Activated CD8-positive, alpha-beta T cell treated with anti-CD3 and anti-CD28 coated beads for 36 hours (primary cell): ENCODE results near the gene FAM13A. TPM values are rescaled to one million over a fixed set of nuclear protein-coding genes. Genes with fewer than 3 reads are reported as not detected.

Experiments used
- ATAC-seq: fragments of 200-7000 bp; cut with Tn5 transposase; one replicate; pipeline ENCODE4 v1.10.0; 2021; ENCODE audit warnings: mild to moderate bottlenecking, moderate library complexity
- CTCF ChIA-PET: fragments of 350-600 bp; sonication (Branson Sonifier 250); formaldehyde crosslinking; loops from one replicate; lab custom pipeline; 2021; ENCODE audit warnings: antibody characterized with exemption; lab: Charles Lee
- POLR2A ChIA-PET: fragments of 350-600 bp; sonication (Branson Sonifier 250); formaldehyde crosslinking; loops from one replicate; lab custom pipeline; 2021; ENCODE audit warnings: antibody characterized with exemption; lab: Charles Lee
- DNase-seq: peaks from one replicate; pipeline ENCODE4 v3.0.0-alpha.2; 2020
- H3K27ac Mint-ChIP-seq: one replicate; pipeline ENCODE4 v1.8.0; 2021; ENCODE audit warnings: mild to moderate bottlenecking, mixed read lengths
- H3K27me3 Mint-ChIP-seq: one replicate; pipeline ENCODE4 v1.8.0; 2021; ENCODE audit warnings: mixed read lengths
- H3K36me3 Mint-ChIP-seq: one replicate; pipeline ENCODE4 v1.8.0; 2021; ENCODE audit warnings: low read depth, mixed read lengths
- H3K4me1 Mint-ChIP-seq: one replicate; pipeline ENCODE4 v1.8.0; 2021; ENCODE audit warnings: low read depth, mixed read lengths
- H3K4me3 Mint-ChIP-seq: one replicate; pipeline ENCODE4 v1.8.0; 2021; ENCODE audit warnings: mild to moderate bottlenecking, moderate library complexity, mixed read lengths
- H3K9me3 Mint-ChIP-seq: one replicate; pipeline ENCODE4 v1.8.0; 2021; ENCODE audit warnings: mixed read lengths
- CTCF ChIP-seq: fragments of 200-600 bp; IDR thresholded peaks from one replicate; pipeline ENCODE4 v1.8.0; 2022; ENCODE audit warnings: antibody characterized with exemption, mild to moderate bottlenecking
- intact Hi-C: fragments of 100-400 bp; cut with micrococcal nuclease; formaldehyde crosslinking; loops from one replicate; pipeline ENCODE4 v1.10.0; 2022
- total RNA-seq, 2 experiments: library from RNA; stranded (reverse); gene quantifications; one replicate each; pipeline ENCODE4 v1.2.3, GENCODE V29; 2021

The FAM13A gene
- total RNA-seq, 2 experiments from 2014 or later, result 4.5 to 6.0 TPM

GRCh38 chr4:88722276-88722780, 334.7 kb downstream of the FAM13A start:
- peaks cover 9% of the 10 kb centered on the region for H3K9me3 Mint-ChIP-seq
- no peak for ATAC-seq
- no peak overlapping the region for H3K27ac Mint-ChIP-seq
- intact Hi-C loops, result no loop called here
- ChIA-PET CTCF (interaction anchor here (1.1 kb wide), 1 partner anchor 301 kb away, joined by 3 read pairs; no protein-coding TSS in a partner anchor), POLR2A (interaction anchor here (0.6 kb wide), 1 partner anchor 192 kb away, joined by 4 read pairs; no protein-coding TSS in a partner anchor)
- no peaks in the 10 kb centered on the region for H3K27me3 Mint-ChIP-seq
- no peak overlapping the region for H3K4me3 Mint-ChIP-seq
- H3K36me3 Mint-ChIP-seq, result peaks cover 22% of the 10 kb centered on the region
- TF ChIP-seq CTCF, result no peak
- no peak for DNase-seq
- no peaks in the 10 kb centered on the region for H3K4me1 Mint-ChIP-seq

- no peaks in the 10 kb centered on the region for H3K4me1 Mint-ChIP-seq
- intact Hi-C loops, result no loop called here
- H3K4me3 Mint-ChIP-seq, result no peak overlapping the region
- POLR2A ChIA-PET, result no interaction called here
- peaks cover 38% of the 10 kb centered on the region for H3K36me3 Mint-ChIP-seq
- no peak for DNase-seq
- H3K27me3 Mint-ChIP-seq, result no peaks in the 10 kb centered on the region
- ATAC-seq, result no peak
- H3K9me3 Mint-ChIP-seq, result peaks cover 15% of the 10 kb centered on the region
- no peak overlapping the region for H3K27ac Mint-ChIP-seq
- TF ChIP-seq CTCF, result no peak
- CTCF ChIA-PET, result interaction anchor here (0.9 kb wide), 1 partner anchor 10 kb away, joined by 3 read pairs; no protein-coding TSS in a partner anchor
These were observed 336.2 kb downstream of the FAM13A start for GRCh38 chr4:88720451-88721428.

- Mint-ChIP-seq H3K9me3 (peaks cover 20% of the 10 kb centered on the region), H3K4me3 (no peak overlapping the region), H3K36me3 (peaks cover 46% of the 10 kb centered on the region), H3K27ac (no peak overlapping the region), H3K4me1 (no peaks in the 10 kb centered on the region), H3K27me3 (no peaks in the 10 kb centered on the region)
- intact Hi-C loops, result no loop called here
- TF ChIP-seq CTCF, result no peak
- POLR2A ChIA-PET, result no interaction called here
- DNase-seq (no peak), ATAC-seq (no peak)
- CTCF ChIA-PET, result no interaction called here
These were observed 337.6 kb downstream of the FAM13A start for GRCh38 chr4:88719381-88719780.

- Mint-ChIP-seq H3K9me3 (peaks cover 20% of the 10 kb centered on the region), H3K27me3 (no peaks in the 10 kb centered on the region), H3K4me3 (no peak overlapping the region), H3K4me1 (no peaks in the 10 kb centered on the region), H3K36me3 (peaks cover 56% of the 10 kb centered on the region), H3K27ac (no peak overlapping the region)
- ChIA-PET POLR2A (no interaction called here), CTCF (interaction anchor here (0.9 kb wide), 1 partner anchor 179 kb away, joined by 3 read pairs; no protein-coding TSS in a partner anchor)
- DNase-seq, result no peak
- no peak for ATAC-seq
- TF ChIP-seq CTCF, result no peak
- intact Hi-C loops, result no loop called here
These were observed 338.9 kb downstream of the FAM13A start for GRCh38 chr4:88718098-88718497.

- no peak overlapping the region for H3K27ac Mint-ChIP-seq
- intact Hi-C loops, result no loop called here
These were observed 343.2 kb downstream of the FAM13A start for GRCh38 chr4:88713782-88714181.

More at GRCh38 chr4:88713782-88714181, 343.2 kb downstream of the FAM13A start:
- DNase-seq (no peak), ATAC-seq (no peak)
- Mint-ChIP-seq H3K36me3 (peaks cover 82% of the 10 kb centered on the region), H3K9me3 (peaks cover 26% of the 10 kb centered on the region), H3K4me1 (no peaks in the 10 kb centered on the region), H3K4me3 (no peak overlapping the region), H3K27me3 (no peaks in the 10 kb centered on the region)
- ChIA-PET CTCF (interaction anchor here (1.3 kb wide), 1 partner anchor 41 kb away, joined by 3 read pairs; no protein-coding TSS in a partner anchor), POLR2A (no interaction called here)
- no peak for TF ChIP-seq CTCF
